ENCODE data around the gene MMRN1.
"Not testable (repeated sequence)": the region's sequence is repeated elsewhere in the genome, so short reads cannot be mapped to it uniquely, and the experiment has no call there.

MMRN1 gene

DNA sequence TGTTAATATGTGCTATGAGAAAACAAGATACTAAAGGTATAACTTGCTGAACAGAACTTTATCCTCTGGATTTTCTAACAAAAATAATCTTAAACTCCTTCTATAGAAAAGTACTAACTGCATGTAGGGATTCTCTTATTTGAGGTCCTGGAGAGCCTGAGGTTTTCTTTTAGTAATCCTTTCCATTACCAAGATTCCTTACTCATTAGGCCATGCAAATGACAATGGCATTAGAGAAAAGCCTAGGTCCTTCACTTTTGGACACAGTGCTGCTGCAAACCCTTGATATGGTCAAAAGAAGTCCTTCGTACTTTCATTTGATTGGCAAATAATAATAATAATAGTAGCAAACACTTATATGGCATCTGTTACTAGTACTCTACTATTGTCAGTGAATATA lies 3.2 kb downstream of the MMRN1 start:
- no peak overlapping the region for H3K4me3 ChIP-seq (replicated peaks; ENCODE audit: low read depth, low read length)
- TF ChIP-seq, protein P1, sequence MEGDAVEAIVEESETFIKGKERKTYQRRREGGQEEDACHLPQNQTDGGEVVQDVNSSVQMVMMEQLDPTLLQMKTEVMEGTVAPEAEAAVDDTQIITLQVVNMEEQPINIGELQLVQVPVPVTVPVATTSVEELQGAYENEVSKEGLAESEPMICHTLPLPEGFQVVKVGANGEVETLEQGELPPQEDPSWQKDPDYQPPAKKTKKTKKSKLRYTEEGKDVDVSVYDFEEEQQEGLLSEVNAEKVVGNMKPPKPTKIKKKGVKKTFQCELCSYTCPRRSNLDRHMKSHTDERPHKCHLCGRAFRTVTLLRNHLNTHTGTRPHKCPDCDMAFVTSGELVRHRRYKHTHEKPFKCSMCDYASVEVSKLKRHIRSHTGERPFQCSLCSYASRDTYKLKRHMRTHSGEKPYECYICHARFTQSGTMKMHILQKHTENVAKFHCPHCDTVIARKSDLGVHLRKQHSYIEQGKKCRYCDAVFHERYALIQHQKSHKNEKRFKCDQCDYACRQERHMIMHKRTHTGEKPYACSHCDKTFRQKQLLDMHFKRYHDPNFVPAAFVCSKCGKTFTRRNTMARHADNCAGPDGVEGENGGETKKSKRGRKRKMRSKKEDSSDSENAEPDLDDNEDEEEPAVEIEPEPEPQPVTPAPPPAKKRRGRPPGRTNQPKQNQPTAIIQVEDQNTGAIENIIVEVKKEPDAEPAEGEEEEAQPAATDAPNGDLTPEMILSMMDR (IDR thresholded peaks at IDR 0.05; ENCODE audit: low read depth, low read length, missing control alignments) = no peak
- no peak for DNase-seq (ENCODE audit: extremely low read depth, low read depth)

DNA sequence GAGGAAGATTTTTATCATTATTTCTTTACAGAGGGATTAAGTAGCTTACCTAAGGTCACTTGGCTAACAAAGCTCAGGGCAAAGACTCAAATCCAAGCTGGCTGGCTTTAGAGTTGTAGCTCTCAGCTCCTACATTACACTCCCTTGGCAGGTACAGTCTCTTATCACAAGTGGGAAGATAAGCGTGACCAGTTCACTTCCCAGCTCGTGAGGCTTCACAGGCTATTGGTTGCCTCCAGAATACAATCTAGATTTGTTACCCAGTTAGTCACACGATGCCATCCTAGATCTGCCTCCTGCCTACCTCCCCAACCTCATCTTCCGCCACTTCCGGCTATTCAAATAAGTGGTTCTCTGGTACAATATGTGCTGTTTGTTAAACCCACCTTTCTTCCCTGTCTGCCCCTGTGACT lies 3.7 kb downstream of the MMRN1 start:
- TF ChIP-seq, protein P1 (IDR thresholded peaks at IDR 0.05; ENCODE audit: low read depth, low read length, missing control alignments) = no peak
- DNase-seq (ENCODE audit: extremely low read depth, low read depth) = no peak
- H3K4me3 ChIP-seq (replicated peaks; ENCODE audit: low read depth, low read length) = no peak overlapping the region

DNA sequence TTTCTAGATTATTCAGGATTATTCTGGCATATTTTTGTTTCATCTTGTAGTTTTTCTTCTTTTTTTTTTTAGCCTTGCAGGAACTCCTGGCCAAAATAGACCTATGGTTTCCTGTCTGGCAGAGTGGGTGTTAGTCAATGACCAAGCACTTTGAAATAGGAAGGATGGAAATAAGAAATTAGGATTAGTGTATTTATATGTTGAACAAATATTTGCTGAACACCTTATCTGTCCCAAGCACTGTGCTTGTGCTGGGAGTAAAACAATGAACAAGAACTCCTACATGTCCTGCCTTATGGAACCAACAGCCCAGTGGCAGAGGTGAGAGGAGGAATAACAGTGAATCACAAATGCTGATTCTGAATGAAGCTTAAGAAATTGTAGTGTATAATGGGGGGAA lies 4.5 kb downstream of the MMRN1 start:
- TF ChIP-seq, protein P1 (IDR thresholded peaks at IDR 0.05; ENCODE audit: low read depth, low read length, missing control alignments) = no peak
- no peak overlapping the region for H3K4me3 ChIP-seq (replicated peaks; ENCODE audit: low read depth, low read length)
- no peak for DNase-seq (ENCODE audit: extremely low read depth, low read depth)

DNA sequence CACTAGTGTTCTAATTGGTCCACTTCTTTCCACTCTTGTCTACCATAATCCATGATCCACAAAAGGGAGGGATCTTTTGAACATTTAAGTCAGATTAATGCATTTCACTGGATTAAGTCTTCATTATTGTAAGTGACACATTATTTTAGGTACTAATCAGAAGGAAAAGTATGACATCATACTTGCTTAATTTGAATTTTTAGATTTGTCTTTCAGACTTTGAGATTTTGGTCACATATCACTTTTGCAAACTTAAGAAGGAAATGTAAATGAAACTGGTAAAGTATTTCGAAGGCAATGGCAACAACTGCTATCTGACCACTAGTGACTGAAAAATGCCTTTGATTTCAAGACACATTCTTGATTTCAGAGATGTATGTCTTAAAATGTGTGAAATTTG lies 5.2 kb downstream of the MMRN1 start:
- no peak for DNase-seq (ENCODE audit: extremely low read depth, low read depth)
- H3K4me3 ChIP-seq (replicated peaks; ENCODE audit: low read depth, low read length) = no peak overlapping the region
- TF ChIP-seq, protein P1 (IDR thresholded peaks at IDR 0.05; ENCODE audit: low read depth, low read length, missing control alignments) = no peak

DNA sequence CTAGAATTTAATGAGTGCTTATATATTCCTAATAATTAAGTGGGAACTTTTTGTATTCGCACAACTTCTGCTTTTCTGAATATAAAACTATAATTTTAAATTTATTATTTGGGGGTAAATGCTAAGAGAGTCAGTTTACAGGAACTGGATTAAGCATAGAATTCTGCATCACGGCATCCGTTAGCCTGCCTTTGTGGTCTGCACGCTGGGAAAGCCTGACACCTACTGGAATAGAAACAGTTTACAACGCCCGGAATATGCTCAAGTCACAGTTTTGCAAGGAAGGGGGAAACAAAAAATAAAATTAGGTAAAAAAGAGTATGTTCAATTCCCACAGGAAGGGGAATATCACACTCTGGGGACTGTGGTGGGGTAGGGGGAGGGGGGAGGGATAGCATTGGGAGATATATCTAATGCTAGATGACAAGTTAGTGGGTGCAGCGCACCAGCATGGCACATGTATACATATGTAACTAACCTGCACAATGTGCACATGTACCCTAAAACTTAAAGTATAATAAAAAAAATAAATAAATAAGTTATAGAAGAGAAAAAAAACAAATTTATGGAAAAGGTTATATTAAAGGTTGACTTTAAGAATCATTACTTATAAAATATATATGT lies 7.3 kb downstream of the MMRN1 start:
- H3K4me3 ChIP-seq (replicated peaks; ENCODE audit: low read depth, low read length) = not testable (repeated sequence)
- DNase-seq (ENCODE audit: extremely low read depth, low read depth) = peak; percentile 24
- TF ChIP-seq, protein P1 (IDR thresholded peaks at IDR 0.05; ENCODE audit: low read depth, low read length, missing control alignments) = peak; percentile 69

DNA sequence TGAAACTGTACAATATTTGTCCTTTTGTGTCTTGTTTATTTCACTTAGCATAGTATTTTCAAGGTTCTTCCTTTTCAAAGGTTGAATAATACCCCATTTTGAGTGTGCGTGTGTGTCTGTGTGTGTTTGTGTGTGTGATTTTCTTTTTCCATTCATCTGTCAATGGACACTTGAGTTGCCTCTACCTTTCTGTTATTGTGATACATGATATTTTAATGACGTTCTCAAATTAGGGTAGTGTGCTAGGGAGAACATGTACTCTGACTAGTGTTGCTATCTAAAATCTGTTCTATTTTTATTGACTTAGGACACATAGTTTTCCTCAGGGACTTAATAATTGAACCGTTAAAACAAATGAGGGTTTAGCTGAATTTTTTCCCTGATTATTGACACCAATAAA lies 9.9 kb downstream of the MMRN1 start:
- H3K4me3 ChIP-seq (replicated peaks; ENCODE audit: low read depth, low read length) = no peak overlapping the region
- DNase-seq (ENCODE audit: extremely low read depth, low read depth) = no peak
- TF ChIP-seq, protein P1 (IDR thresholded peaks at IDR 0.05; ENCODE audit: low read depth, low read length, missing control alignments) = no peak

DNA sequence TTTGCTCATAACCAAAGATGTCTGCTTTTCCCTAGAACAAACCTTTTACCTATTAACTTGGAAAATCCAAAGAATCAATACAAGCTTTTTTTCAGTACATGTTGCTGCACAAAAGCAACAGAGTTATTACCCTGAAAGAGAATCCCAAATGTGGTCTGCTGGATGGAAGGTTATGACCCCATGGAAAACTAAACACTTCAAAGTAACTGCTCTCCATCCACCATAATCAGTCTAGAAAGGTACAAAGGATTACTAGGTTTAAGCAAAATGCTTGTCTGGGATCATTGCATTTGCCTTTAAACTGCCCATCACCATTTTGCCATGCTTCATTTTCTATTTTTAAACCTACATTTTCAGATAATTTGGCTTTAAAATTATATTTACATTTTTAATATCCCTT lies 11.7 kb downstream of the MMRN1 start:
- TF ChIP-seq, protein P1 (IDR thresholded peaks at IDR 0.05; ENCODE audit: low read depth, low read length, missing control alignments) = no peak
- no peak for DNase-seq (ENCODE audit: extremely low read depth, low read depth)
- H3K4me3 ChIP-seq (replicated peaks; ENCODE audit: low read depth, low read length) = no peak overlapping the region
